ENCODE data around the gene CAPZB.

CAPZB gene

DNA sequence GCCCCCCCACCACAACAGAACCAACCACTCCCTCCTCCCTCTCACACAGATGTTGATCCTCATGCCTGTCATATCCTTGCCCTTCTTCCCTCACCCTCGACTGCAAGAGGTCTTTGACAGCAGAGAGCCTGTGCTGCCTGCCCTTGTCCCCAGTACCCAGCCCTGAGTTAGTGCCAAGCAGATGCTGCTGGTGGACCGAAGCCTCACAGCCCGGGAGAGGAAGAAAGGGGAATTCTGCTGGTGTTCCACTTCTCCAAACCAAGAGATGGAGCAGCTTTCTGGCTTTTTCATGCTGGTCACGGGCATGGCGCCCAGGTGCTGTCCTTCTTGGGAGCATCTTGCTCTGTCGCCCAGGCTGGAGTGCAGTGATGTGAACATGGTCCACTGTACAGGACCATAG, 104.1 kb downstream of the CAPZB start:
- no peak for DNase-seq

DNA sequence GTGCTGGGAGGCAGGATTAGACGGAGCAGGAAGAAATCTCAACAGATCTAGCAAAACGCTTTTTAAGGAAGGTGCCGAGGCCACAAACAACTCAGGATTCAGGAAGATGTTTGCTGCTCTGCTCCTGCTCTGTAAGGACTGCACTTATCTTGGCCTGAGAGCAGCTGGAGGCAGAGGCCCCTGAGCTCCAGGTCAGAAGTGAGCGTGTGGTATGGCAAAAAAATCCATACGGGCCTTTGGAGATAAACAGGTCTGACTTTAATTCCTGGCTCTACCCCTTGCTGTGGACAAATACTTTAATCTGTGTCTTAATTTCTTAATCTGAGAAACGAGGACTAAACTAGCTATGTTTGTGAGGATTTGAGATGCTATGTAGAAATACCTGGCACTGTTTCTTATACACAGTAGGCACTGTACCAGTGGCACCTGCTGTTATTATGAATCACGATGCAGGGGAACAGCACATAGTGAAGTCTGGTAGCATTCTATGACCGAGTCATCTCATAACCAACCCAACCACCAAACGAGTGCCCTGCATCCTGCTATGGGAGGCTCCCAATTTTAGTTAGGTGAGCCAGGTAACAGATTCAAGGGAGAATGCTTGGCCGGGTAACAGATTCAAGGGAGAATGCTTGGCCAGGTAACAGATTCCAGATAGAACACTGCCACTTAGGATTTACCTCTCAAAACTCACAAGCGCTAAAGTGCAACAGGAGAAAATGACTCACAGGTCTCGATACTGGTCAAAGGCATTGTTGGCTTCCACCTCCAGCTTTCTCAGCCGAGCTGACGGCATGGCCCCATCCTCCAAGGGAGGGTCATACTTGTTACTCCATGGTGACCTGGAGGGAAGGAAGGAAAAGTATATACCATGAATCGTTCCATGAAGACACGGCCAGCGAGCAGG, 107.3 kb downstream of the CAPZB start:
- DNase-seq, result no peak

DNA sequence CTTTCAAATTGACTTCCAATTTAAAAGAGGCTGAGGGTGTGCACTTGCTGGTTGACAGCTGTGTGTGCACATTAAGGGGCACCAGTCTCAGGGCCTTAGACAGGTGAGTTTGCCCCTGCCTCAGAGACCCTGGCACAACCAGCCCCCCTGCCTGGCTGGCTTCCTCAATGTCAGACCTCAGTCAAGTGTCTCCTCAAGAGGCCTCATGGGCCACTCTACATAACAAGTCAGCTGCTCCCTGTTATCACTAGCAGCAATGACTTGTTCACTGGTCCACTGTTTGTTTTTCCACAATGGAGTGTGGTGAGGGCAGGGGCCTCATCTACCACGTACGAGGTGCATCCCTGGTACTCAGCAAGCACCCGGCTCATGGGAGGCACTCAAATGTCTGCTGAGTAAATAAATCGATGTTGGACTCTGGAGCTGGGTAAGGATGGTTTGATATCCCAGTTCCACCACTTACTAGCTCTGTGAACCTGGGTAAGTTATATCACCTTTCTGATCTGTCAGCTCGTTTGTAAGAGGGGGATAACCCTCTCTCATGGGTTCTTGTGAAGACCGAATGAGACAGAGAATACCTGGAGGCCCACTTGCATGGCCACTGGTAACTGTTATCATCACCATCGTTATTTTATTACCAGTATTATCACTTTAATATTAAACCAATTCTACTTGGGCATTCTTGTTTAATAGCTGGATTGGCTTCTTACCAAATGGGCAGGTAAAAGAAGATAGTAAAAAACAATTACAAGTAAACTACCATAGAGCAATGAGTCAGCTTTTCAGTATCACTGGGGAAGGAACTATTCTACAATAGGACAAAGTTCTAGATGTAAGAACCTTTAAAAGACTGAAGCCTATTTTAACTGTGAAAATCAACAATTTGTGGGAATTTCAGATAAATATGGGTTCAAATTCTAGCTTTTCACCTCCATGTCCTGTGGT, 108.6 kb downstream of the CAPZB start:
- no peak for DNase-seq

- DNase-seq, result no peak
These were observed 109.5 kb downstream of the CAPZB start for GRCh38 chr1:19375631-19376400.

DNA sequence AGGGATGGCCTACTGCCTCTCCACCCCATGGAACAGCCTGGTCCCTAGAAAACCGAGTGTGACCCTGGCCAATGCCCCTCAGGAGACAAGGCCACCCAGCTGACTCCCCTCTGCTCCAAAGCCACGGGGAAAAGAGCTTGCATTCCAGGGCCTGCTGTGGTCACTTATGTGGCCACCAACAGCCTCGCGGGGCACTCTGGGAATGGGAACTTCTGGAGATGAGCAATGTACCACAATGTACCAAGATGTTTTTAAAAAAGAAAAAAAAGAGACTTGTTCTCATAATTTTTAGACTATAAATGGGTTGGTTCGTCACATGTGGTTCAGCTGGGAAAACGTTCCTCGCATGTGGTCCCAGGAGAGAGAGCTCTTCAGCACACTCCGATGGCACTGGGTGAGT, 110.4 kb downstream of the CAPZB start:
- DNase-seq, result no peak

DNA sequence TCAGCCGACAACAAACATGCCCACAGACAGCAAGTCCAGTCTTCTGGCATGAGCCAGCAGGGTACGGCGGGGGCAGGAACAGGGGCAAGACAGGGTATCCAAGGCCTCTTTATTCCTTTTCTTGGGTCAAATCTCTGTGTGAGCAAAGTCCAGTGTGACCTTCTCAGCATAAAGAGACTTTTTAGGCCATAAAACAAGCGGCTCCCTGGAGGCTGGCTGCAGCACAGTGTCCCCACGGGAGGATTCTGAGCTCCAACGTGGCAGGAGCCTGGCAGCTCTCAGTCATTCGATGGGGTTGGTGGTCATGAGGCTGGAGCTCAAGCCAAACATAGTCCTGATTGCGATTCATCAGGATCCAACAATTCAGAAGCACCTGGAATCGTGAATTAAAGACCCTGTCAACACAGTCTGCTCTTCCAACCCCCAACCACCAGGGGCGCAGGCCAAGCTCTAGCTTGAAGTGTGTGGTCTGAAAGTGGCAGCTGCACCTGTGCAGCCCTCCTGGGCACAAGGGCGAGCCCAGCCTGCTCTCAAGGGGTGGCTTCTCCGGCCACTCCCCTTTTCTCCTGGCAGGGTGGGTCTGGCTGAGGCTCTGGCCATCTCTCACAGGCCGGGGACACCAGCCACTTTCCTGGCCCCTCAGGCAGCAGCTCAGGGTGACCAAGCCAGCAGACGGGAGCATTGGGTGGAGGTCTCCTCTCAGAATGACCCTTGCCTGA, 111.1 kb downstream of the CAPZB start:
- no peak for DNase-seq

DNA sequence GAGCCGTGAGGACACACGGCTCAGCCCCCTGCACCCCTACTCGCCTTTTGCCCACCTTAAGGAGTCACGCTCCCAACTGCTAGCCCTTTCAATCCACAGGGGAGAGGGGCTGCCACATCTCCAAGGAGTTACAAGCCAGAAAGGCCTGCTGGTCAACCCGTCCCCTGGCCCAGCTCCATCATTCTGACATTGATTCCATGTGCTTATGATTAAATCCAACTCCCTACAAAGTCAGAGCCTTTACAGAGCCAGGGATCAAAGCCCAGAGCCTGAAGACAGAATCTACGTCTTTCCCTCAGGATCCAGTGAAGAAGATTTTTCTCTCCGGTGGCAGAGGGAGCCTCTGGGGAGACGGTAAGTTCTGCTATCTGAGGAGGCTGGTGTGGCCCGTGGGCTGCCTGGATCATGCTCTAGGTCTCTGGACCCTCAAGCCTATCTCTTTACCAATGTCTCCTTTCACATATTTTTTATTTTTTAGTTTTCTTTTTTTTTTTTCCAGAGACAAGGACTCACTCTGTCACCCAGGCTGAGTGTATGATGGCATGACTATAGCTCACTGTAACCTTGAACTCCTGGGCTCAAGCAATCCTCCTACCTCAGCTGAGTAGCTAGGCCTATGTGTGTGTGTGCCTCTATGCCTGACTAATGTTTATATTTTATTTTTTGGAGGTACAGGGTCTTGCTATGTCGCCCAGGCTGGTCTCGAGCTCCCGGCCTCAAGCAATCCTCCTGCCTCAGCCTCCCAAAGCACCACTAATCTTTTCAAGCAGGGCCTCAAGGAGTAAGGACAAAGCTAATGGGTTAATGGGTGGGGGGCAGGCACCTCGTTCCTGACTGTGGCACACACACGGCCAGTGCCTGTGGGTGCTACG, 111.9 kb downstream of the CAPZB start:
- no peak for DNase-seq

- no peak for DNase-seq
These were observed 112.7 kb downstream of the CAPZB start for GRCh38 chr1:19372602-19373001.

- DNase-seq, result no peak
These were observed 113.2 kb downstream of the CAPZB start for GRCh38 chr1:19372136-19372514.

DNA sequence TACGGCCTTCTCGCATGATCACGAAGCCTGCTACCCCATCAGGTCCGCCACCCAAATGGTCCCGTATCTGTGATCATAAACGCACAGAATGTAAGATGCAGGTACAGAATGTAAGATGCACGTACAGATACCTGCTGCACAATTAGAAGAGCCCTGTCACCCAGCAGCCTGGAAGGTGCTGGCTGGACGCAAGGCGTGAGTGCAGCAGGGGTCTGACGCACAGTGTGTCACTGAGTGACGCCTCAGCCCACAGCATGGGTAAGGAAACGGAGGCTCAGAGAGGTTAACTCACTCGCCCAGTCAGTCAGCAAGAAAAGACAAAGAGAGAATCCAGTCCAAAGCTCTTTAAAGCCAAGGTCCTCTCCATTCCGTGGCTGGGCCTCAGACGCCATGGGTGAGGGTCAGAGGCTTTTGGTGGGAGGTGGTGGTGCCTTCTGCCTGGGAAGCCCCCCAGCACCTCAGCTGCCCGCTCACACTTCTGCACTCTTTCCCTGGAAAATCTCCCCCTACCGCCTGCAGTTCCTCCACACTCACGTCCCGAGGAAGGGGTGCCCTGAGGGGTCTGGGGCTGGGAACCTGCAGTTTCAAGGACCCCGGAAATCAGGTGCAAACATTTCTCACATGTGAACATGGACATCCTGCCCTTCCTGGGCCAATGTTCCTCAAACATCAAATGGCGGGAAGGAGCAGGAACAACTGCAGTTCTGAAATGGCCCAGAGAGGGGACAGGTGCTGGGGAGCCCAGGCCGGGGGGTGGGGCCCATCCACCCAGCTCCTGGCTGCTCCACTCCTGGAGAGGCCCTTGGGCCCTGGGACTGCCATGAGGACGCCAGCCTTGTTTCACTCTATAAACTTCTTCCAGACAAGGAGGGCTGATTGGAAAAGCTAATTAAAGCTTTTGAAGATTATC, 113.9 kb downstream of the CAPZB start:
- DNase-seq, result no peak

GRCh38 chr1:19370453-19371170, 114.7 kb downstream of the CAPZB start:
- DNase-seq, result no peak

DNA sequence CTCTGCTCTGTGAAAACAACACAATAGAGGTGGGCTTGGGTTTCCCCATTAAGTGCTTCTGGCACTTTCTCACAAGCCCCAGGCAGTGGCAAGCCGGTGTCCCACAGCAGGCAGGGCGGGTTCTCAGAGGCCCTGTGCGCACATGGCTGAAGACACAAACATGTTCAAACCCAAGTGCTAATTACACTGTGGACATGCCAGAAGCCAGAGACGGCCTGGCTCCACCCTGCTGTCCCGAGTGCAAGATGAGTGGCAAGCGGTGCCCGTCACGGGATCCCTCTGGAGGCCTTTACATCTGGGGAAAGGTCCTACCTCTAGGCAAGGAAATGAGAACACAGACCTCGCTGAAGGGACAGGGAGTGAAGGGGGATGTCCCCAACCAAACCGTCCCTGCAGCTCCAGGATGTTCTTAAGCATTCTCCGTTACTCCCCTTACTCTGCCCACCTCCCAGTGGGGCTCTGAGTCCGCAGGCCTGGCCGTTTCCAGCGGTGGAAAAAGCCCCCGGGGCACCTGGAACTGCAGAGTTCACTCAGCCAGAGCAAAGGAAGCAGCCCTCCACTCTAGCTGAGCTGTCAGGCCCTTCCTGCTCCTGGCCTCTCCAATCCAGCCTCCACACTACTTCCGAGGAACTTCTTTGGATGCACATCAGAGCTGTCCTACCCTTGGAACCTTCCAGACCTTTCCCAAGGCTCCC, 115.8 kb downstream of the CAPZB start:
- DNase-seq, result no peak

GRCh38 chr1:19368964-19369363, 116.4 kb downstream of the CAPZB start:
- no peak for DNase-seq

GRCh38 chr1:19368050-19368449, 117.3 kb downstream of the CAPZB start:
- DNase-seq, result no peak

- no peak for DNase-seq
These were observed 117.7 kb downstream of the CAPZB start for GRCh38 chr1:19367584-19368041.

DNA sequence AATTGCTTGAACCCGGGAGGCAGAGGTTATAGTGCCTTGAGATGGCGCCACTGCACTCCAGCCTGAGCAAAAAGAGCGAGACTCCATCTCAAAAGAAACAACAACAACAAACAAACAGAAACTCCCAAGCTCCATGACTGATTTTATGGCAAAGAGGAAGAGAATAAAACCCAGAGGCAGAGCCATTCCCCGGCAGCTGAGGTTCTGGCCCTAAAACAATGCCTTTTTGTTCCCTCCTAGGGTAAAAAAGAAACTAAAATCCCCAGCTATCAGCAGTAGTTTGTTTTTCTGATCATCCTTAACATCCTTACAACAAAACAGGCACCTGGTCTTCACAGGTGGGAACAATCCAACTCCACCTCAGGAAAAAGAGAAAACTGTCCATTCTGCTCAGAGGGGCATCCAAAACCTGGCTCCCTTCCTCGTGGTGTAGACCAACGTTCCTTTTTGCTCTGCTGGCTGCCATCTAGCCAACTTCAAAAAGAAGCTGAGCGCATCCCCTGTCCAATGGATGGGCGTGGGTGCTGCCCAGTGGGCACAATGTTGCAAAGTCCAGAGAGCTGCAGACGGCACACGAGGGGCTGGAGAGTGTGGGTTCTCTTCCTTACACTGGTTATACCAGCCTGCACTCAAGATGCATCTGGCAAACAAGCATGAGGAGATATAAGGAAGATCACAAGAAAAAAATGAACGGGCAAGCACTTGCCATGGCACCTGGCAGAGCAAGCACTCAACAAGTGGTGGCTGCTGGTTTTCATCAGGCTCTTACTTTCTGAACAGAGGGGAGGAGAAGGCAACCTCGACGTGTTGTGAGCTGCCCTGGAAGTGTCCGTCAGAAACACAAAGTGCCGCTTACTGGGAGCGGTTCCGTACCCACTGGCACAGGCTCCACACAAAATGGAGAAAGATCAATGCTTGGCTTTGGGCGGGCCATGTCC, 118.5 kb downstream of the CAPZB start:
- DNase-seq, result no peak

DNA sequence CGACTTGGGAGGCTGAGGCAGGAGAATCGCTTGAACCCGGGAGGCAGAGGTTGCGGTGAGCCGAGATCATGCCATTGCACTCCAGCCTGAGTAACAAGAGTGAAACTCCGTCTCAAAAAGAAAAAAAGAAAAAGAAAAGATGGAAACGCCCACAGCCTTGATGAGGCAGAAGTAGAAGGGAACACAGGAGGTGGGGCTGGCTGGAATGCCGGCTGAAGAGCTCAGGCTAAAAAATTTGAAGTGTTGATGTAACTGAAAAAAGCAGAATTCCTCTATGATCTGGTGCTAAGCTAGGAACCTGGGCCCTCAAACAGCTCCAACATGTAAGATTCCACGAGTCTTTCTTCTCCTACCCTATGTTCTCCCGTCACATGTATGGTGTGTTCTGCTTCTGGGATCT, 119.6 kb downstream of the CAPZB start:
- DNase-seq, result no peak
